Measurements from ENCODE around the gene PNPO. TPM values are rescaled to one million over a fixed set of nuclear protein-coding genes. Genes with fewer than 3 reads are reported as not detected.

PNPO gene
- total and polyA plus RNA-seq, 4 donors = 27.8 to 102 (median 51.3) TPM

DNA sequence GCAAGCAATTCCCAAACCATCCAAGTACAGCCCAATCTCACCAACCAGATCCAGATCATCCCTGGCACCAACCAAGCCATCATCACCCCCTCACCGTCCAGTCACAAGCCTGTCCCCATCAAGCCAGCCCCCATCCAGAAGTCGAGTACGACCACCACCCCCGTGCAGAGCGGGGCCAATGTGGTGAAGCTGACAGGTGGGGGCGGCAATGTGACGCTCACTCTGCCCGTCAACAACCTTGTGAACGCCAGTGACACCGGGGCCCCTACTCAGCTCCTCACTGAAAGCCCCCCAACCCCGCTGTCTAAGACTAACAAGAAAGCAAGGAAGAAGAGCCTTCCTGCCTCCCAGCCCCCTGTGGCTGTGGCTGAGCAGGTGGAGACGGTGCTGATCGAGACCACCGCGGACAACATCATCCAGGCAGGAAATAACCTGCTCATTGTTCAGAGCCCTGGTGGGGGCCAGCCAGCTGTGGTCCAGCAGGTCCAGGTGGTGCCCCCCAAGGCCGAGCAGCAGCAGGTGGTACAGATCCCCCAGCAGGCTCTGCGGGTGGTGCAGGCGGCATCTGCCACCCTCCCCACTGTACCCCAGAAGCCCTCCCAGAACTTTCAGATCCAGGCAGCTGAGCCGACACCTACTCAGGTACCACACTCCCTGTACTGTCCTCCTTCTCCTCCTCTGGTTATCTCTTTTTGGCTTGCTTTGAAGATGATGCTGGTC is 24.7 kb upstream of the PNPO start:
- Histone ChIP-seq H3K4me1 (ENCODE audit: control insufficient read depth in 4 of 4, insufficient read depth in 4 of 4, low read length in 3 of 4) (peaks cover 0 to 3% (median 0%) of the 10 kb centered on the region in 4 donors), H3K27me3 (ENCODE audit: control insufficient read depth in 4 of 4, insufficient read depth in 4 of 4, low read length in 3 of 4) (no peaks in the 10 kb centered on the region), H3K36me3 (ENCODE audit: control insufficient read depth in 4 of 4, insufficient read depth in 3 of 4, low read depth in 1 of 4, low read length in 3 of 4) (peaks cover 5 to 7% (median 6%) of the 10 kb centered on the region in 4 donors), H3K4me3 (ENCODE audit: low read depth in 1 of 3, low read length in 3 of 3) (no peak overlapping the region), H3K9me3 (ENCODE audit: control insufficient read depth in 4 of 4, low read length in 3 of 4) (no peaks in the 10 kb centered on the region), H3K9ac (ENCODE audit: low read depth in 1 of 2, low read length in 2 of 2) (no peak overlapping the region), H3K27ac (ENCODE audit: low read depth in 1 of 2, low read length in 2 of 2) (no peak overlapping the region)
- TF ChIP-seq NR2F2 (IDR thresholded peaks at IDR 0.05) (no peak), EGR1 (IDR thresholded peaks at IDR 0.05; ENCODE audit: low read depth in 2 of 2) (no peak), GABPA (IDR thresholded peaks at IDR 0.05 in 1 of 2, conservative IDR thresholded peaks at IDR 0.05 in 1 of 2) (no peak), JUND (IDR thresholded peaks at IDR 0.05) (no peak), HNF4G (IDR thresholded peaks at IDR 0.05) (no peak), SP1 (IDR thresholded peaks at IDR 0.05) (no peak), RAD21 (IDR thresholded peaks at IDR 0.05) (no peak)
- TF ChIP-seq, protein P1, sequence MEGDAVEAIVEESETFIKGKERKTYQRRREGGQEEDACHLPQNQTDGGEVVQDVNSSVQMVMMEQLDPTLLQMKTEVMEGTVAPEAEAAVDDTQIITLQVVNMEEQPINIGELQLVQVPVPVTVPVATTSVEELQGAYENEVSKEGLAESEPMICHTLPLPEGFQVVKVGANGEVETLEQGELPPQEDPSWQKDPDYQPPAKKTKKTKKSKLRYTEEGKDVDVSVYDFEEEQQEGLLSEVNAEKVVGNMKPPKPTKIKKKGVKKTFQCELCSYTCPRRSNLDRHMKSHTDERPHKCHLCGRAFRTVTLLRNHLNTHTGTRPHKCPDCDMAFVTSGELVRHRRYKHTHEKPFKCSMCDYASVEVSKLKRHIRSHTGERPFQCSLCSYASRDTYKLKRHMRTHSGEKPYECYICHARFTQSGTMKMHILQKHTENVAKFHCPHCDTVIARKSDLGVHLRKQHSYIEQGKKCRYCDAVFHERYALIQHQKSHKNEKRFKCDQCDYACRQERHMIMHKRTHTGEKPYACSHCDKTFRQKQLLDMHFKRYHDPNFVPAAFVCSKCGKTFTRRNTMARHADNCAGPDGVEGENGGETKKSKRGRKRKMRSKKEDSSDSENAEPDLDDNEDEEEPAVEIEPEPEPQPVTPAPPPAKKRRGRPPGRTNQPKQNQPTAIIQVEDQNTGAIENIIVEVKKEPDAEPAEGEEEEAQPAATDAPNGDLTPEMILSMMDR (IDR thresholded peaks at IDR 0.05; ENCODE audit: low read depth, low read length, missing input control) = no peak
- TF ChIP-seq, protein P2, sequence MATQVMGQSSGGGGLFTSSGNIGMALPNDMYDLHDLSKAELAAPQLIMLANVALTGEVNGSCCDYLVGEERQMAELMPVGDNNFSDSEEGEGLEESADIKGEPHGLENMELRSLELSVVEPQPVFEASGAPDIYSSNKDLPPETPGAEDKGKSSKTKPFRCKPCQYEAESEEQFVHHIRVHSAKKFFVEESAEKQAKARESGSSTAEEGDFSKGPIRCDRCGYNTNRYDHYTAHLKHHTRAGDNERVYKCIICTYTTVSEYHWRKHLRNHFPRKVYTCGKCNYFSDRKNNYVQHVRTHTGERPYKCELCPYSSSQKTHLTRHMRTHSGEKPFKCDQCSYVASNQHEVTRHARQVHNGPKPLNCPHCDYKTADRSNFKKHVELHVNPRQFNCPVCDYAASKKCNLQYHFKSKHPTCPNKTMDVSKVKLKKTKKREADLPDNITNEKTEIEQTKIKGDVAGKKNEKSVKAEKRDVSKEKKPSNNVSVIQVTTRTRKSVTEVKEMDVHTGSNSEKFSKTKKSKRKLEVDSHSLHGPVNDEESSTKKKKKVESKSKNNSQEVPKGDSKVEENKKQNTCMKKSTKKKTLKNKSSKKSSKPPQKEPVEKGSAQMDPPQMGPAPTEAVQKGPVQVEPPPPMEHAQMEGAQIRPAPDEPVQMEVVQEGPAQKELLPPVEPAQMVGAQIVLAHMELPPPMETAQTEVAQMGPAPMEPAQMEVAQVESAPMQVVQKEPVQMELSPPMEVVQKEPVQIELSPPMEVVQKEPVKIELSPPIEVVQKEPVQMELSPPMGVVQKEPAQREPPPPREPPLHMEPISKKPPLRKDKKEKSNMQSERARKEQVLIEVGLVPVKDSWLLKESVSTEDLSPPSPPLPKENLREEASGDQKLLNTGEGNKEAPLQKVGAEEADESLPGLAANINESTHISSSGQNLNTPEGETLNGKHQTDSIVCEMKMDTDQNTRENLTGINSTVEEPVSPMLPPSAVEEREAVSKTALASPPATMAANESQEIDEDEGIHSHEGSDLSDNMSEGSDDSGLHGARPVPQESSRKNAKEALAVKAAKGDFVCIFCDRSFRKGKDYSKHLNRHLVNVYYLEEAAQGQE (IDR thresholded peaks at IDR 0.05) = no peak
- TF ChIP-seq, protein P3, sequence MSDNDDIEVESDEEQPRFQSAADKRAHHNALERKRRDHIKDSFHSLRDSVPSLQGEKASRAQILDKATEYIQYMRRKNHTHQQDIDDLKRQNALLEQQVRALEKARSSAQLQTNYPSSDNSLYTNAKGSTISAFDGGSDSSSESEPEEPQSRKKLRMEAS (IDR thresholded peaks at IDR 0.05) = no peak
- TF ChIP-seq, protein P4, sequence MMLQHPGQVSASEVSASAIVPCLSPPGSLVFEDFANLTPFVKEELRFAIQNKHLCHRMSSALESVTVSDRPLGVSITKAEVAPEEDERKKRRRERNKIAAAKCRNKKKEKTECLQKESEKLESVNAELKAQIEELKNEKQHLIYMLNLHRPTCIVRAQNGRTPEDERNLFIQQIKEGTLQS (IDR thresholded peaks at IDR 0.05) = no peak
- WGBS = 96% methylated on average over 19 of the region's 19 CpGs
- no peak for DNase-seq (ENCODE audit: low spot score)

DNA sequence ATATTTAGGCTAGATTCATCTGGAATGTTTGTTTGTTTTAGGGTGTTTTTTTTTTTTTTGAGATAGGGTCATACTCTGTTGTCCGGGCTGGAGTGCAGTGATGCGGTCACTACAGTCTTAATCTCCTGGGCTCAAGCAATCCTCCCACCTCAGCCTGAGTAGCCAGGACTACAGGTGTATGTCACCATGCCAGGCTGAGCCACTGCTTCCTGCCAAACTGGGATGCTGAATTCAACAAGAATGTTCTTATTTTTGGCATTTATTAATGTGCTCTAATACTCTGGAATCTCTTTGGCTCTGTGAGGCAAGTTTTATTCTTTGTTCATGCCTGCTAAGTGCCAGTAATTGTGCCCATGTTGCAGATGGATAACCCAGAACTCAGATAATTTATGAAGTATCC is 23.8 kb upstream of the PNPO start:
- Histone ChIP-seq H3K27me3 (ENCODE audit: control insufficient read depth in 4 of 4, insufficient read depth in 4 of 4, low read length in 3 of 4) (no peaks in the 10 kb centered on the region), H3K27ac (ENCODE audit: low read depth in 1 of 2, low read length in 2 of 2) (no peak overlapping the region), H3K4me1 (ENCODE audit: control insufficient read depth in 4 of 4, insufficient read depth in 4 of 4, low read length in 3 of 4) (peaks cover 0 to 3% (median 0%) of the 10 kb centered on the region in 4 donors), H3K9ac (ENCODE audit: low read depth in 1 of 2, low read length in 2 of 2) (no peak overlapping the region), H3K36me3 (ENCODE audit: control insufficient read depth in 4 of 4, insufficient read depth in 3 of 4, low read depth in 1 of 4, low read length in 3 of 4) (peaks cover 5 to 7% (median 6%) of the 10 kb centered on the region in 4 donors), H3K9me3 (ENCODE audit: control insufficient read depth in 4 of 4, low read length in 3 of 4) (no peaks in the 10 kb centered on the region), H3K4me3 (ENCODE audit: low read depth in 1 of 3, low read length in 3 of 3) (no peak overlapping the region)
- WGBS = 86% methylated on average over 2 of the region's 2 CpGs
- no peak for DNase-seq (ENCODE audit: low spot score)
- TF ChIP-seq TAF1 (conservative IDR thresholded peaks at IDR 0.05) (no peak), HNF4G (IDR thresholded peaks at IDR 0.05) (no peak), SP1 (IDR thresholded peaks at IDR 0.05) (no peak), FOXA1 (IDR thresholded peaks at IDR 0.05) (no peak), RXRA (IDR thresholded peaks at IDR 0.05) (no peak), FOXA2 (IDR thresholded peaks at IDR 0.05) (no peak), NR2F2 (IDR thresholded peaks at IDR 0.05) (no peak), HNF4A (conservative IDR thresholded peaks at IDR 0.05) (no peak), GABPA (IDR thresholded peaks at IDR 0.05 in 1 of 2, conservative IDR thresholded peaks at IDR 0.05 in 1 of 2) (no peak)
- TF ChIP-seq, protein P5, sequence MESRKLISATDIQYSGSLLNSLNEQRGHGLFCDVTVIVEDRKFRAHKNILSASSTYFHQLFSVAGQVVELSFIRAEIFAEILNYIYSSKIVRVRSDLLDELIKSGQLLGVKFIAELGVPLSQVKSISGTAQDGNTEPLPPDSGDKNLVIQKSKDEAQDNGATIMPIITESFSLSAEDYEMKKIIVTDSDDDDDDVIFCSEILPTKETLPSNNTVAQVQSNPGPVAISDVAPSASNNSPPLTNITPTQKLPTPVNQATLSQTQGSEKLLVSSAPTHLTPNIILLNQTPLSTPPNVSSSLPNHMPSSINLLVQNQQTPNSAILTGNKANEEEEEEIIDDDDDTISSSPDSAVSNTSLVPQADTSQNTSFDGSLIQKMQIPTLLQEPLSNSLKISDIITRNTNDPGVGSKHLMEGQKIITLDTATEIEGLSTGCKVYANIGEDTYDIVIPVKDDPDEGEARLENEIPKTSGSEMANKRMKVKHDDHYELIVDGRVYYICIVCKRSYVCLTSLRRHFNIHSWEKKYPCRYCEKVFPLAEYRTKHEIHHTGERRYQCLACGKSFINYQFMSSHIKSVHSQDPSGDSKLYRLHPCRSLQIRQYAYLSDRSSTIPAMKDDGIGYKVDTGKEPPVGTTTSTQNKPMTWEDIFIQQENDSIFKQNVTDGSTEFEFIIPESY (IDR thresholded peaks at IDR 0.05) = no peak
- TF ChIP-seq, protein P1 (IDR thresholded peaks at IDR 0.05; ENCODE audit: low read depth, low read length, missing input control) = no peak
- TF ChIP-seq, protein P2 (IDR thresholded peaks at IDR 0.05) = no peak
